GM18502 (cell line): ENCODE measurements around the gene CAPZB.

Experiments
- ATAC-seq: cut with Tn5 transposase; IDR thresholded peaks from one replicate; pipeline ENCODE4 v1.9.1; 2021; ENCODE audit warnings: mild to moderate bottlenecking; ENCODE audit not compliant: unreplicated experiment, poor library complexity

The CAPZB gene

DNA sequence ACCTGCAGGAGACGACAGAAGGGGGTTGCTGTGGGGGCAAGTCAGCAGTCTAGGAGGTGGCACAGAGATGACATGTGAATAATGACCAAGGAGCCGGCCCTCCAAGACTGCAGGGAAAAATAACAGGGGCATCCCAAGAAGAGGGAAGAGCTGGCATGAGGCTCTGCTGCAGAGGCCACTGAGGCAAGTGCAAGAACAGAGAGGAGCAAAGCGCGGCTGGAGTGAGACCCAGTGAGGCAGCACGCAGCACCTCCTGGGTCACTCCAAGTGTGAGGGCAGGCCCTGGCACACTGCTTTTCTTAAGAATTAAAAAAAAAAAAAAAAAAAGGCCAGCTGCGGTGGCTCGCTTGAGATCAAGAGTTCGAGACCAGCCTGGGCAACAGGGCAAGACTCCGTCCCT, 93.1 kb downstream of the CAPZB start:
- ATAC-seq, result no peak

DNA sequence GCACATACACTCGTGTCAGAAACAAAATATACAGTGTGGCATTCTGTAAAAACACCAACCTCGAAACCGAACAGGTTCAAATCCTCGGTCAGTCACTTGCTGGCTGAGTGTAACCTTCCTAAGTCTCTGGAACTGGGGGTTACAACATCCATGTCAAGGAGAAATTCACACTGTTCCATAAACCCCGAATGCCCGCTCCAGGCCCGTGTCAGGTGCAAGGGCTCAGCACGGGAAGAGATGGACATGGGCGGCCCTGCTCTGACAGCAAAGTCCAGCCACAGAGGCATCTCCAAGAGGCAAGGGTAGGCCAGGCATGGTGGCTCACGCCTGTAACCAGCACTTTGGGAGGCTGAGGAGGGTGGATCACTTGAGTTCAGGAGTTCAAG, 93.8 kb downstream of the CAPZB start:
- ATAC-seq, result no peak

GRCh38 chr1:19390901-19391595, 94.3 kb downstream of the CAPZB start:
- ATAC-seq, result no peak

GRCh38 chr1:19390166-19390850, 95.0 kb downstream of the CAPZB start:
- ATAC-seq, result no peak

GRCh38 chr1:19388980-19389379, 96.4 kb downstream of the CAPZB start:
- no peak for ATAC-seq

DNA sequence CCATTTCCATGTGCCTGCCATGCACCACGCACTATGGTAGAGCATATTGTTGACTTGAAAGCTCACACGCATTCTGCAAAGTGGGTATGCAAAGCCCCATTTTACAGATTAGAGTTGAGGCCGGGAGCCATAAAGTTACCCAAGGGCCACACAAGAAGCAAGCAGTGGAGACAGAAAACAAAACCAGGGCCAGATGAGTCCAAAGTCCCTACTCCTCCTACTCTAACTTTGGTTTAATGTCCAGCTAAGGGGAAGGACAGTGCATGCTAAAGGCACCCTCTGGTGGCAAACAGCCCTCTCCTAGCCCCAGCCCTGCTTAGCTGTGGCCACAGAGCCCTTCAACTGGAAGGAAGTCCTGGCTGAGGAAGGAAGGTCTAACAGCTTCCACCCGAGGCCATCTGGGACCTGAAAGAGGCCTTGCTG, 98.3 kb downstream of the CAPZB start:
- no peak for ATAC-seq

GRCh38 chr1:19385869-19386591, 99.3 kb downstream of the CAPZB start:
- ATAC-seq, result no peak

DNA sequence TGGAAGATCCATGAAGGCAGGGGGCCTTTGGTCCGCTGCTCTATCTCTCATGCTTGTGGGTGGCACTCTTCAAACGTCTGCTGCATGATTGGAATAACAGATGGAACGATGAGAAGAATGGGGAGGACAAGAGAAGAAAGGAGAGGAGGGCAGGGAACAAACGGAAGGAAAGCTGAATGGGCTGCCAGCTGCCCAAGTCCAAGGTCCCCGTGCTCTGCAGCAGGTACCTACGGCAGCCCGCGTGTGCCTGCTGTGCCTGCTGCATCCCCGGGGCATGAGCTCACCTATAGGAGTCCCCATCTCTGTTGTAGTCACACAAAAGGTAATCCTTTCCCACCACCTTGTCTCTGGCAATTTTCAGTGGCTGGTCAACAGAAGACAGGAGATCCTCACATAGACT, 100.1 kb downstream of the CAPZB start:
- ATAC-seq, result no peak

DNA sequence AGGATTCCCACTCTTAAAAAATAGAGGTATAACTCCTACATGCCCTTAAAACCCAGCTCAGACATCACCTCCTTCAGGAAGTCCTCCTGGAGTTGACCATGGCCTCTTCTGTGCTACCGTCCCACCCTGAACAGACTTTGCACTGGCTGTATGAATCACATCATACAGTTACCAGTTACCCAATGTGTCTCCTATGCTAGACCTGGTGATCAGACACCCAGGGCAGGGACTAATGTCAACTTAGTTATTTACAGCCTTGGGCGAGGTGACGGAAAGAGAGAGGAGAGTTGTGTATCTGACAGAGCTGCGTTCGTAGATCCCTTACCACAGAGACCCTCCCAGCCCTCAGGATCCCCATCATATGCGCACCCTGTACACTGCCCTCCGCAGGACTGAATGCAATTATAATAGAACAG, 100.6 kb downstream of the CAPZB start:
- no peak for ATAC-seq

- no peak for ATAC-seq
Measured at GRCh38 chr1:19384113-19384512, 101.2 kb downstream of the CAPZB start.

DNA sequence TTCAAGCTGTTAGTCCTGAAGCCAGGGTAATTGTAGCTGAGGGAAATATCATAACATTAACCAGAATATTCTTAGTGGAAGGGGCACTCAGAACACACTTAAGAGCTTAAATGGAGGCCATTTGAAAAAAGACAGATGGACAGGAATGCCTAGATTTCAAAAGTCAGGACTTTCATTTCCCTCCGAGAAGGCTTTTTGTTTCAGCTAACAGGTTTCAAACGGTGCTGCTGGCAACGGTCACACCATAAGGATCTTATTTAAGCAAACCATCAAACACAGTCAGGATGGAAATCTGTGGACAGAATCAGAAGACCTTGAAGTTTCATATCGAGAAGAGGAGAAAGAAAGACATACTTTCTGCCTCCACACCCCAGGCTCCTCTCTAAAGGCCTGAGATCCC, 103.1 kb downstream of the CAPZB start:
- no peak for ATAC-seq

- ATAC-seq, result no peak
Measured at GRCh38 chr1:19381261-19381660, 104.1 kb downstream of the CAPZB start.

GRCh38 chr1:19377812-19378718, 107.3 kb downstream of the CAPZB start:
- no peak for ATAC-seq

GRCh38 chr1:19376428-19377372, 108.6 kb downstream of the CAPZB start:
- ATAC-seq, result no peak

GRCh38 chr1:19375631-19376400, 109.5 kb downstream of the CAPZB start:
- no peak for ATAC-seq

- ATAC-seq, result no peak
Measured at GRCh38 chr1:19374926-19375325, 110.4 kb downstream of the CAPZB start.

DNA sequence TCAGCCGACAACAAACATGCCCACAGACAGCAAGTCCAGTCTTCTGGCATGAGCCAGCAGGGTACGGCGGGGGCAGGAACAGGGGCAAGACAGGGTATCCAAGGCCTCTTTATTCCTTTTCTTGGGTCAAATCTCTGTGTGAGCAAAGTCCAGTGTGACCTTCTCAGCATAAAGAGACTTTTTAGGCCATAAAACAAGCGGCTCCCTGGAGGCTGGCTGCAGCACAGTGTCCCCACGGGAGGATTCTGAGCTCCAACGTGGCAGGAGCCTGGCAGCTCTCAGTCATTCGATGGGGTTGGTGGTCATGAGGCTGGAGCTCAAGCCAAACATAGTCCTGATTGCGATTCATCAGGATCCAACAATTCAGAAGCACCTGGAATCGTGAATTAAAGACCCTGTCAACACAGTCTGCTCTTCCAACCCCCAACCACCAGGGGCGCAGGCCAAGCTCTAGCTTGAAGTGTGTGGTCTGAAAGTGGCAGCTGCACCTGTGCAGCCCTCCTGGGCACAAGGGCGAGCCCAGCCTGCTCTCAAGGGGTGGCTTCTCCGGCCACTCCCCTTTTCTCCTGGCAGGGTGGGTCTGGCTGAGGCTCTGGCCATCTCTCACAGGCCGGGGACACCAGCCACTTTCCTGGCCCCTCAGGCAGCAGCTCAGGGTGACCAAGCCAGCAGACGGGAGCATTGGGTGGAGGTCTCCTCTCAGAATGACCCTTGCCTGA, 111.1 kb downstream of the CAPZB start:
- ATAC-seq, result no peak
